Loucy (cell line): ENCODE results near the gene JPT2.

Source experiments
- CTCF ChIP-seq: fragments of 200-600 bp; sonication (generic); conservative IDR thresholded peaks from 2 replicates; pipeline ENCODE4 v1.5.1; 2014; ENCODE audit warnings: mild to moderate bottlenecking, antibody characterized with exemption, low read length
- EZH2phosphoT487 ChIP-seq: fragments of 200-600 bp; IDR thresholded peaks from 2 replicates; pipeline ENCODE4 v1.6.1; 2018; ENCODE audit warnings: antibody characterized with exemption, mild to moderate bottlenecking, moderate library complexity, borderline replicate concordance

GRCh38 chr16:1723450-1724147 lies 45.5 kb downstream of the JPT2 start:
- TF ChIP-seq CTCF (peak; percentile 63), EZH2phosphoT487 (no peak)
